ENCODE measurements around the gene SLITRK2. TPM values are rescaled to one million over a fixed set of nuclear protein-coding genes. Genes with fewer than 3 reads are reported as not detected.

Gene SLITRK2, protein sequence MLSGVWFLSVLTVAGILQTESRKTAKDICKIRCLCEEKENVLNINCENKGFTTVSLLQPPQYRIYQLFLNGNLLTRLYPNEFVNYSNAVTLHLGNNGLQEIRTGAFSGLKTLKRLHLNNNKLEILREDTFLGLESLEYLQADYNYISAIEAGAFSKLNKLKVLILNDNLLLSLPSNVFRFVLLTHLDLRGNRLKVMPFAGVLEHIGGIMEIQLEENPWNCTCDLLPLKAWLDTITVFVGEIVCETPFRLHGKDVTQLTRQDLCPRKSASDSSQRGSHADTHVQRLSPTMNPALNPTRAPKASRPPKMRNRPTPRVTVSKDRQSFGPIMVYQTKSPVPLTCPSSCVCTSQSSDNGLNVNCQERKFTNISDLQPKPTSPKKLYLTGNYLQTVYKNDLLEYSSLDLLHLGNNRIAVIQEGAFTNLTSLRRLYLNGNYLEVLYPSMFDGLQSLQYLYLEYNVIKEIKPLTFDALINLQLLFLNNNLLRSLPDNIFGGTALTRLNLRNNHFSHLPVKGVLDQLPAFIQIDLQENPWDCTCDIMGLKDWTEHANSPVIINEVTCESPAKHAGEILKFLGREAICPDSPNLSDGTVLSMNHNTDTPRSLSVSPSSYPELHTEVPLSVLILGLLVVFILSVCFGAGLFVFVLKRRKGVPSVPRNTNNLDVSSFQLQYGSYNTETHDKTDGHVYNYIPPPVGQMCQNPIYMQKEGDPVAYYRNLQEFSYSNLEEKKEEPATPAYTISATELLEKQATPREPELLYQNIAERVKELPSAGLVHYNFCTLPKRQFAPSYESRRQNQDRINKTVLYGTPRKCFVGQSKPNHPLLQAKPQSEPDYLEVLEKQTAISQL
- total RNA-seq (not detected), polyA plus RNA-seq (not detected)

DNA sequence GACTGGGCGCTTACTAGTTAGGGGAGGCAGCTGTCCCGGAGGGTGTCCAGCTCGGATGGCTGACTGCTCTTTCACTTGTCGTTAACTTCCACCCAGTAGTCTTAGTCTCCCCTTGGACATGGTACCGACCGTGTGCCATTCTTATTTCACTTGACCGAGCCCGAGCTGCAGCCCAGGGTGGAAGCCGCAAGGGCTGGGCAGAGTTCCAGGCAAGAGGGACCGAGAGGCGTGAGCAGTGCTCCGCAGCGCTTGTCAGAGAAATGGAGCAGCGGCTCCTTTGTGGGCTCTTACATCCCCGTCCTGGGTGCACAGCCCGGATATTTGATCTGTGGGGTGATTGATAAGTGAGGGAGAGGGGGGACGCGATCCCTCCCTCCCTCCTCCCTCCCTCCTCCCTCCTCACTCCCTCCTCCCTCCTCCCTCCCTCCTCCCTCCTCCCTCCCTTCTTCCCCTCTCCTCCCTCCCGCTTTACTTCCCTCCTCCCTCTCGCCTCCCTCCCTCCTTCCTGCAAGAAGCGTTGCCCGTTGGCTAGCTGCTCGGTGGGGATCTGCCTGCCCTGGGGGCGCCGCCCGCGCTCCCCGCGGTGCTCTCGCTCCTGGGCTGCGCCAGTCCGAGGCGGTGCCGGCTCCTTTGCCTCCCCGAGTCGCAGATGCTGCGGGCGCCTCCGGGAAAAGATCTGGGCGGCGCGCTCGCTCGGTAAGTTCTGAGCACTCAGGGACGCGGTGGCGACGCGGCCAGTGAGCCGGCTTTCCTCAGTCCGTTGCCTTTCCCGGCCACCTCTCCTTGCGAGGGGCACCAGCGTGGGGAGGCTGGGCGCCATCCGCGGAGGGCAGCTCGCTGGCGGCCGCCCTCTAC lies at the start of gene SLITRK2:
Gene SLITRK2 (plus strand): TSS at position 499 of the 855 bp plus-strand sequence. CDS start 4,597 bp downstream, outside the sequence.
- Histone ChIP-seq H3K4me1 (ENCODE audit: control insufficient read depth, insufficient read depth, low read length, poor library complexity, severe bottlenecking) (no peaks in the 10 kb centered on the region), H3K27me3 (ENCODE audit: control insufficient read depth, insufficient read depth, low read length) (no peaks in the 10 kb centered on the region), H3K27ac (ENCODE audit: insufficient read depth, low read length, poor library complexity, severe bottlenecking) (no peak within 1 kb of the TSS), H3K36me3 (ENCODE audit: control insufficient read depth, insufficient read depth, low read length) (no peaks in the 10 kb centered on the region), H3K4me3 (ENCODE audit: low read depth, low read length) (no peak within 1 kb of the TSS), H3K9me3 (ENCODE audit: control insufficient read depth in 2 of 2, low read length in 2 of 2) (no peaks in the 10 kb centered on the region)
- no peak for DNase-seq
- Mint-ChIP-seq H3K27ac (no peak within 1 kb of the TSS), H3K27me3 (peaks cover 12% of the 10 kb centered on the region), H3K9me3 (peaks cover 0 to 5% (median 2%) of the 10 kb centered on the region in 7 donors), H3K4me3 (no peak within 1 kb of the TSS), H3K36me3 (no peaks in the 10 kb centered on the region), H3K4me1 (no peaks in the 10 kb centered on the region)
- no peak for ATAC-seq (ENCODE audit: low read depth in 2 of 2)

DNA sequence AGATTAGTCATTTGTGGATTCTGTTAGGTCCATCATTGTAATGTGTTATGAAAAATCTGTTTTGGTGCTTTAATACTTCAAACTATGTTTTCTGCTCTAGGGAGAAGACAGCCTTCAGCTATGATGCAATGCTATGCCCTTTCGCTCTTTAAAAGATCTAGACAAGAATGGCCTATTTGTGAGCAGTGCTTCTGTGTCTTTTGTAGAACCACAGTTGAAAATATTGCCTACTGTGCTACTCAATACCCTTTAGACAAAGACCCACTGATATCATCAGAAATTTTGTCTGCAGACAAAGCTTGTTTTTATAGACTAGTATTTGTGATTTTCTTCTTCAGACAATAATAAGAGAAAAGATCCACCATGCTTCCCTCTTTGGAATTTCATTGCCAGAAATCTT lies 44.6 kb upstream of the SLITRK2 start:
- peaks cover 0 to 8% (median 4%) of the 10 kb centered on the region in 7 donors for H3K9me3 Mint-ChIP-seq
- Histone ChIP-seq H3K4me3 (ENCODE audit: low read depth, low read length) (no peak overlapping the region), H3K4me1 (ENCODE audit: control insufficient read depth, insufficient read depth, low read length, poor library complexity, severe bottlenecking) (no peaks in the 10 kb centered on the region), H3K36me3 (ENCODE audit: control insufficient read depth, insufficient read depth, low read length) (no peaks in the 10 kb centered on the region), H3K27me3 (ENCODE audit: control insufficient read depth, insufficient read depth, low read length) (no peaks in the 10 kb centered on the region), H3K27ac (ENCODE audit: insufficient read depth, low read length, poor library complexity, severe bottlenecking) (no peak overlapping the region), H3K9me3 (ENCODE audit: control insufficient read depth in 2 of 2, low read length in 2 of 2) (no peaks in the 10 kb centered on the region)
- no peaks in the 10 kb centered on the region for H3K36me3 Mint-ChIP-seq
- ATAC-seq (ENCODE audit: low read depth in 2 of 2): no peak
- no peak for DNase-seq
- H3K27ac Mint-ChIP-seq: no peak overlapping the region
- no peaks in the 10 kb centered on the region for H3K4me1 Mint-ChIP-seq
- H3K27me3 Mint-ChIP-seq: no peaks in the 10 kb centered on the region
- H3K4me3 Mint-ChIP-seq: no peak overlapping the region

DNA sequence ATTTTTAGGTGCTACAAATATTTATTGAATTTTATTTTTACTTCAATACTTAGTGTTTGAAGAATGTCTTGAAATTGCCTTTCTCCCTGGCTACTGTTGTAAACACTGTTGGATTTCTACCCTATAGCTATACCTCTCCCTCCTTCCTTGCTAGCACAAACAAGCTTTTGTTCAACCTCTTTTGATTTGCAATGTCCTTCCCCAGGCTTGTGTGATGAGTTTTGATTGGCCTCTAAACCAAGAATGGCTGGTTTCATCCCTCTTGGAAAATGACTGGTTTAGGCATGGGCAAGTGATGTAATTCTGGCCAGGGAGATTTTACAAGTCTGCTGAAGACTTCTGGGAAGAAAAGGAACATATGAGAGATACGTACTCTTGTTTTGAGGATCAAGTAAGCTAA lies 25.3 kb upstream of the SLITRK2 start:
- H3K9me3 ChIP-seq (ENCODE audit: control insufficient read depth in 2 of 2, low read length in 2 of 2): peaks cover 0 to 2% of the 10 kb centered on the region in 2 experiments
- no peak overlapping the region for H3K27ac ChIP-seq (ENCODE audit: insufficient read depth, low read length, poor library complexity, severe bottlenecking)
- Mint-ChIP-seq H3K36me3 (no peaks in the 10 kb centered on the region), H3K4me1 (no peaks in the 10 kb centered on the region), H3K9me3 (peaks cover 0 to 6% (median 0%) of the 10 kb centered on the region in 7 donors), H3K4me3 (no peak overlapping the region), H3K27me3 (no peaks in the 10 kb centered on the region), H3K27ac (no peak overlapping the region)
- DNase-seq (no peak), ATAC-seq (ENCODE audit: low read depth in 2 of 2) (no peak)
- H3K4me3 ChIP-seq (ENCODE audit: low read depth, low read length): no peak overlapping the region
- H3K36me3 ChIP-seq (ENCODE audit: control insufficient read depth, insufficient read depth, low read length): no peaks in the 10 kb centered on the region
- H3K27me3 ChIP-seq (ENCODE audit: control insufficient read depth, insufficient read depth, low read length): no peaks in the 10 kb centered on the region
- no peaks in the 10 kb centered on the region for H3K4me1 ChIP-seq (ENCODE audit: control insufficient read depth, insufficient read depth, low read length, poor library complexity, severe bottlenecking)

DNA sequence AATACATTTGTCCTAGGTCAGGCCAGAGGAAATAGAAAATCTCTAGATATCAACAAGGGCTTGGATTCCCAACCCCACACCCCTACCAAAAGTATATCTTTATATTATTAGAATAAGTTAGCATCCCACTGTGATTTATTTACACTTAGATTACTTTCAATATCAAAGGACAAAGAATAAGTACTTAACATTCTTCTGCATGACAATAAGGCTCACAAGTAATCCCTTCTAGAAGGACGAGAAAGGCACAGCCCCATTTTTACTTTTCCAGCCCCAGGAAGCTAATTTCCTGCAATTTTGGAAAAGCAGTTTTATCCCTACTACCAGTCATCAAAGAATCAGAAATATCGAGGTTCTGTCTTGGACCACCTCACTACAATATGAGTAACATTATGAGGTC lies 14.1 kb upstream of the SLITRK2 start:
- no peaks in the 10 kb centered on the region for H3K4me1 Mint-ChIP-seq
- peaks cover 0 to 13% (median 0%) of the 10 kb centered on the region in 7 donors for H3K9me3 Mint-ChIP-seq
- no peak overlapping the region for H3K4me3 ChIP-seq (ENCODE audit: low read depth, low read length)
- DNase-seq (no peak), ATAC-seq (ENCODE audit: low read depth in 2 of 2) (no peak)
- no peaks in the 10 kb centered on the region for H3K27me3 ChIP-seq (ENCODE audit: control insufficient read depth, insufficient read depth, low read length)
- H3K4me3 Mint-ChIP-seq: no peak overlapping the region
- H3K27me3 Mint-ChIP-seq: no peaks in the 10 kb centered on the region
- H3K27ac ChIP-seq (ENCODE audit: insufficient read depth, low read length, poor library complexity, severe bottlenecking): no peak overlapping the region
- no peaks in the 10 kb centered on the region for H3K36me3 ChIP-seq (ENCODE audit: control insufficient read depth, insufficient read depth, low read length)
- H3K27ac Mint-ChIP-seq: no peak overlapping the region
- H3K9me3 ChIP-seq (ENCODE audit: control insufficient read depth in 2 of 2, low read length in 2 of 2): no peaks in the 10 kb centered on the region
- no peaks in the 10 kb centered on the region for H3K36me3 Mint-ChIP-seq
- no peaks in the 10 kb centered on the region for H3K4me1 ChIP-seq (ENCODE audit: control insufficient read depth, insufficient read depth, low read length, poor library complexity, severe bottlenecking)

DNA sequence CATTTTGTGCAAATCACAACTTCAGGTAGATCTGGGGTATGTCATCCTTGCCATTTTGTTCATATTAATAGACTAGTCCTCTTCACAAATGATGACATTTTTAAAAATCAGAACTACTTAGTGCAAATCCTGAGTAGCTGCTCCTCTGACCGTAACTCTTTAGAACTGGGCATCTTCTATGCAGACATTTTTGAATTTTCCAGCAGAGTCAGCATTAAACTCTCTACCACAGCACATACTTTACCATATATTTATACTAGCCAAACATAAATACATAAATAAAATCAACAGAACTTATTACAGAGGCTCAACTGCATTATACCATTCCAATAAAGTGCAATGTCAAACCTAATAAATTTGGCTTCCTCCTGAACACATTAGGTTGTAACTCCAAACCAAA lies 4.5 kb upstream of the SLITRK2 start:
- Histone ChIP-seq H3K4me3 (ENCODE audit: low read depth, low read length) (no peak overlapping the region), H3K36me3 (ENCODE audit: control insufficient read depth, insufficient read depth, low read length) (no peaks in the 10 kb centered on the region), H3K9me3 (ENCODE audit: control insufficient read depth in 2 of 2, low read length in 2 of 2) (no peaks in the 10 kb centered on the region), H3K27me3 (ENCODE audit: control insufficient read depth, insufficient read depth, low read length) (no peaks in the 10 kb centered on the region), H3K27ac (ENCODE audit: insufficient read depth, low read length, poor library complexity, severe bottlenecking) (no peak overlapping the region), H3K4me1 (ENCODE audit: control insufficient read depth, insufficient read depth, low read length, poor library complexity, severe bottlenecking) (no peaks in the 10 kb centered on the region)
- peaks cover 8% of the 10 kb centered on the region for H3K27me3 Mint-ChIP-seq
- H3K36me3 Mint-ChIP-seq: no peaks in the 10 kb centered on the region
- ATAC-seq (ENCODE audit: low read depth in 2 of 2): no peak
- DNase-seq: no peak
- peaks cover 0 to 4% (median 2%) of the 10 kb centered on the region in 7 donors for H3K9me3 Mint-ChIP-seq
- no peaks in the 10 kb centered on the region for H3K4me1 Mint-ChIP-seq
- no peak overlapping the region for H3K27ac Mint-ChIP-seq
- no peak overlapping the region for H3K4me3 Mint-ChIP-seq

DNA sequence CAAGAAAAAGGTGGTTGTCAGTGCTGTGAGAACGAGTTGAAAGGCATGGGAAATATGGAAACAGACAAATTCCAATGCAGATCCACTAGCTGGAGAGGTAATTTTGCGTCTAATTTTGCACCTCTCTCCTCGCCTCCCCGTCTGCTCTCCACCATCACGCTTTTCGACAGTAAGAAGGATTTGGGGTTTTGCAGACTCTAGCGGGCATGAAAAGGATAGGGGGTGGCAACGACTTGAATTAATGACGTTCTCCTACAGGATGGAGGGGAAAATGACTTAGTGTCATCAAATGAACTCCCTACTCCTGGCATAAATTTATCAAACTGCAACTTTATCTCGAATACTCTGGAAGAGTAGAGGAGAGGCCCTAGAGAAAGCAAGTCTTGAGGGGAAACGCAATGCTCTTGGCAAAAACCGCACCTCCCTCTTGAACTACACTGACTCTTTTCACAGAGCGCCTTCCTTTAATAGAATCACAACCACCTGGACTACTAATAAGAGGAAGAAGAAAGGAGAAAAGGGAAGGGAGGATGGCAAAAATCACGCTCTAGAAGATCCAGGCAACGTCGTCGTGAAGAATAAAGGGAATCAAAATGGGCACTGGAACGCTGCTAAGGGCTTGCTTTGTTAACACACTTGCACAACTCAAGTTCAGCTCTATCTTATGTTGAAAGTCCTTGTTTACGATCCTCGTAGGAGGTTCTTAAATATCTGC lies 871 bp upstream of the SLITRK2 start:
- no peaks in the 10 kb centered on the region for H3K4me1 Mint-ChIP-seq
- no peak overlapping the region for H3K27ac Mint-ChIP-seq
- H3K36me3 ChIP-seq (ENCODE audit: control insufficient read depth, insufficient read depth, low read length): no peaks in the 10 kb centered on the region
- no peak overlapping the region for H3K4me3 Mint-ChIP-seq
- H3K4me1 ChIP-seq (ENCODE audit: control insufficient read depth, insufficient read depth, low read length, poor library complexity, severe bottlenecking): no peaks in the 10 kb centered on the region
- peaks cover 8% of the 10 kb centered on the region for H3K27me3 Mint-ChIP-seq
- no peak overlapping the region for H3K27ac ChIP-seq (ENCODE audit: insufficient read depth, low read length, poor library complexity, severe bottlenecking)
- H3K4me3 ChIP-seq (ENCODE audit: low read depth, low read length): no peak overlapping the region
- ATAC-seq (ENCODE audit: low read depth in 2 of 2): no peak
- H3K27me3 ChIP-seq (ENCODE audit: control insufficient read depth, insufficient read depth, low read length): no peaks in the 10 kb centered on the region
- no peaks in the 10 kb centered on the region for H3K9me3 ChIP-seq (ENCODE audit: control insufficient read depth in 2 of 2, low read length in 2 of 2)
- no peak for DNase-seq
- no peaks in the 10 kb centered on the region for H3K36me3 Mint-ChIP-seq
- H3K9me3 Mint-ChIP-seq: peaks cover 0 to 5% (median 2%) of the 10 kb centered on the region in 7 donors
